IPS-18a (cell line): Measurements from ENCODE around the gene HIVEP3.

Source experiments
- H3K27ac ChIP-seq: one replicate; pipeline ENCODE4 v1.5.1; 2013; ENCODE audit warnings: low read length
- H3K27me3 ChIP-seq: one replicate; pipeline ENCODE4 v1.6.1; 2013; ENCODE audit warnings: mild to moderate bottlenecking, low read length; ENCODE audit not compliant: control insufficient read depth, insufficient read depth
- H3K36me3 ChIP-seq: one replicate; pipeline ENCODE4 v1.6.1; 2013; ENCODE audit warnings: low read depth, low read length; ENCODE audit not compliant: control insufficient read depth
- H3K4me1 ChIP-seq: one replicate; pipeline ENCODE4 v1.6.1; 2013; ENCODE audit warnings: low read depth, low read length; ENCODE audit not compliant: control insufficient read depth
- H3K4me3 ChIP-seq: one replicate; pipeline ENCODE4 v1.5.1; 2013; ENCODE audit warnings: low read length
- H3K9ac ChIP-seq: one replicate; pipeline ENCODE4 v1.6.1; 2013; ENCODE audit warnings: mild to moderate bottlenecking, low read length, moderate library complexity
- H3K9me3 ChIP-seq: one replicate; pipeline ENCODE4 v1.6.1; 2013; ENCODE audit warnings: low read depth, low read length; ENCODE audit not compliant: control insufficient read depth

HIVEP3 gene

DNA sequence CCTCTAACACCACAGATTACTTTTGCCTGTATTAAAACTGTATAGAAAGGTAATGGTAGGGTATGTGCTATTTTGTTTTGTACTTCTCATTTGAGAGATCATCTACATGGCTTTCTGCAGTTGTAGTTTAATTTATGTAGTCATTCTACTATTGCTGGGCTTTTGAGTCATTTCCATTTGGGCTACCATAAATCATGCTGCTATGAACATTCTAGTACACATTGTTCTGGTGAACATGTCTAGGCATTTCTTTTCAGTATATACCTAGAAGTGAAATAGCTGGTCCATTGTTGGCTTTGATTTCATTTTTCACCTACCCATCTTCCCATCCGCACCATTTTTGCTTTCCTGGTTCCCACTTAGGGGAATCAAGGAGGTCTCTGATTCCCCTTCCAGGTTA lies 453.0 kb downstream of the HIVEP3 start:
- no peaks in the 10 kb centered on the region for H3K27me3 ChIP-seq
- no peak overlapping the region for H3K9ac ChIP-seq
- no peak overlapping the region for H3K4me3 ChIP-seq
- H3K36me3 ChIP-seq: no peaks in the 10 kb centered on the region
- no peak overlapping the region for H3K27ac ChIP-seq
- no peaks in the 10 kb centered on the region for H3K4me1 ChIP-seq
- H3K9me3 ChIP-seq: no peaks in the 10 kb centered on the region

DNA sequence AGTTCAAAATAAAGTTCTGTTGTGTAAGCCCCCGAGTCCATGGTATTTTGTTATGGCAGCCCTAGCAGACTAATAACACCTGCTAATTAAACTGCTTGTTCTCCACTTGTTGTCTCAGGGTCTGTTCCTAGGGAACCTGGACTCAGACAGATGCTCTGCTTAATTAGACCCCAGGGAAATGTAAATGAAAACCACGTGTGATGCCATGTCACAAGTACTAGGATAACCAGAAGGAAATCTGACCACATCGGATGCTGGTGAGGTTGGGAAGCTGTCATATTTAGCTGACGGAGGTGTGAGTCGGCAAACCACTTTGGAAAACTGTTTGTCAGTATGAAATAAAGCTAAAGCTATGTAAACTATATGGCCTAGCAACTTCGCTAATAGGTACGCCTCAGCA lies 453.8 kb downstream of the HIVEP3 start:
- no peak overlapping the region for H3K4me3 ChIP-seq
- no peaks in the 10 kb centered on the region for H3K27me3 ChIP-seq
- H3K4me1 ChIP-seq: no peaks in the 10 kb centered on the region
- H3K36me3 ChIP-seq: no peaks in the 10 kb centered on the region
- H3K9ac ChIP-seq: no peak overlapping the region
- no peak overlapping the region for H3K27ac ChIP-seq
- H3K9me3 ChIP-seq: no peaks in the 10 kb centered on the region

DNA sequence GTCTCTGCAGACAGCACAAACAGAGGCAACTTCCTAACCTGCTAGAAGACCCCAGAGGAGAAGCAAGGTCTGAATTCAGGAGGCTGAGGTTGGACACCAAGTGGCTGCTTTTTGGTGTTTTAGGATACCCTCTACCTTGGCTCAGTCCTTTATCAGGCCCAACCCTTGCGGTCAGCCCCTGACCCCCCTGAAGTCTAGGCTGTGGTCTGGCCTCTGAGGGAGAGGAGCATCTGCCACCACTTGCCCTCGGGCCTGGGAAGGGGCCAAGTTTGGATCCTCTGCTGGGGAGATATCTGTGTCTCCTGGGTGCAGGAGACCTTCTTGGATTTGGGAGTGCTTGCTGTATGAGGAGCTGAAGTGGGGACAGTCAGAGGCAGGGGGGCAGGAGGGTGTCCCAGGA lies 455.2 kb downstream of the HIVEP3 start:
- H3K27ac ChIP-seq: no peak overlapping the region
- H3K36me3 ChIP-seq: no peaks in the 10 kb centered on the region
- H3K4me1 ChIP-seq: no peaks in the 10 kb centered on the region
- H3K27me3 ChIP-seq: no peaks in the 10 kb centered on the region
- no peaks in the 10 kb centered on the region for H3K9me3 ChIP-seq
- H3K9ac ChIP-seq: no peak overlapping the region
- H3K4me3 ChIP-seq: no peak overlapping the region

DNA sequence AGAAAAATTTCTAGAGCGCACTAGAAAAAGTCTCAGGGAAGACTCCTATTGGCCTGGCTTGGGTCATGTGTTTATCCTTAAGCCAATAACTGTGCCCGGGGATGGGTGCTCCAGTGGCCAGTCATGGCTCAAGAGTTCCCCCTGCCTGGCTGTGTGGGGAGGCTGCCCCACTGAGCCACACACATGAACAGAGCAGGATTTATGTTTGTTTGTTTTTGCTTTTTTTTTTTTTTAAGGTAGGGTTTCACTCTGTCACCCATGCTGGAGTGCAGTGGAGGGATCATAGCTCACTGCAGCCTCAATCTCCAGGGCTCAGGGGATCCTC lies 456.1 kb downstream of the HIVEP3 start:
- Histone ChIP-seq H3K4me1 (no peaks in the 10 kb centered on the region), H3K27ac (no peak overlapping the region), H3K27me3 (no peaks in the 10 kb centered on the region), H3K4me3 (no peak overlapping the region), H3K9ac (no peak overlapping the region), H3K36me3 (no peaks in the 10 kb centered on the region), H3K9me3 (no peaks in the 10 kb centered on the region)

DNA sequence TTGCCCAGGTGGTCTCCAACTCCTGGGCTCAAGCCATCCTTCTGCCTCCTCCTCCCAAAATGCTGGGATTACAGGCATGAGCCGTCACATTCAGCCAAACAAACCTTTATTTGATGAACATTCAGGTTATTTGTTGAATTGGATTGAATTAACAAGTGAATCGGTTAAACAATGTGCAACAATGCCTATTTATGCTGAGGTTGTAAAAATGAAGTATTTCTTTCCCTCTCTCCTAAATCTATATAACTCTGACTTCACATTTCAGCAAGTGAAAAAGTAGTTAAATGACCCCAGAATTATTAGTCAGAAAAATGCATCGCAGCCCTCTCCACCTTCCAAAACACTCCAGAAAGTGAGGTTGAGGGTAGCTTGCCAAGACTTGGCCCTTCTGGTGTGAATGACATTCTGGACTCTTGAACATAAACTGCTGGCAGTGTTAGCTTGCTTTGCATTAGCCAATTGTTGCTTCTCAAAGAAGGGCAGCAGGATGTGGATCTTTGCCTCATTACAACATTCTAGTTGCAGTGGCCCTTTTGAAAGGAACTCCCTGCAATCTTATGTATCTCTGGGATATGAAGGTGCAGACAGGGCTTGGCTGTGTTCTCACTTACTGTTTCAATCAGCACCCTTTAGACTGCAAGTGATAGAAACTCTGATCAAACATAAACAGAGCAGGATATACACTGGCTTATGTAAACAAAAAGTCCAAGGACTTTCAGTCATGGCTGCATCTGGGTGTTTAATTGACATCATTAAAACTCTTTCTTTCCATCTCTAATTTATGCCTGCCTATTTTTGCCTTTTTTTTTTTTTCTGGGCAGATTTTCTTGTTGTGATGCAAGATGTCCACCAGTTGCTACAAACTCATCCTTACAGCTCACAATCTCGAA lies 456.7 kb downstream of the HIVEP3 start:
- Histone ChIP-seq H3K4me3 (no peak overlapping the region), H3K36me3 (no peaks in the 10 kb centered on the region), H3K4me1 (no peaks in the 10 kb centered on the region), H3K9me3 (no peaks in the 10 kb centered on the region), H3K27ac (no peak overlapping the region), H3K27me3 (no peaks in the 10 kb centered on the region), H3K9ac (no peak overlapping the region)

DNA sequence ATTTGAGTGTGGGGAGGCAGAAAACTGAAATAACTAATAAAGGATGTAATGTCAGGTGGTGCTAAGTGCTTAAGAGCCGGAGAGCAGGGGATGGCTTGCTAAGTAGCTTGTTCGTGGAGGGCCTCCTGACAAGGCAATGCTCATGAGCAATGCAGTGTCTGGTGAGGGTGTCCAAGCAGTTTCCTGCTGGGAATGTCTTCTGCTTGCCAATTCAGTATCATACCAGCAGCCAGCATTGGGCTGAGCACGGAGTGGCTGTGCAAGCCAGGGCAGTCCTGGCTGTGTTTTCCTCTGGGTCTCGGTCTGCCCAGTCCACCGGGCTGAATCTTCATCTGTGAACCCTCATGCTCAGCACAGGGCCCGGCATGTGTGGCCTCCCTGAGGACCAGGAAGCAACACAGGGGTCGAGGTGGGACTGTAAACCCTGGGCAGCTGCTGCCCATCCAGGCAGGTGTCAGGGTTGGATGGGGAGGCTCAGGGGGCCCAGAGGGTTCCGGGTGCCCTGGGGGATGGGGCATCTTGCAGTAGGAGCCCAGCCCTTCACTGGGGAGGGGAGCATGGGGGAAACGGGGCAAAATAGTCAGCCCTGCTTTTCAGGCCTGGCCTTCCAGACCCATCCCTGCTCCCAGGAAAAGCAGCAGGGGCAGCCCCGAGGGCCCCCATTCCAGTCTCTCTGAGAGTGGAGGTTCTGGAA lies 461.7 kb downstream of the HIVEP3 start:
- Histone ChIP-seq H3K4me3 (no peak overlapping the region), H3K9ac (no peak overlapping the region), H3K27me3 (no peaks in the 10 kb centered on the region), H3K27ac (no peak overlapping the region), H3K9me3 (no peaks in the 10 kb centered on the region), H3K4me1 (no peaks in the 10 kb centered on the region), H3K36me3 (no peaks in the 10 kb centered on the region)
